ENCODE data around the gene GOSR2.
A peak's percentile ranks its signal among the peaks of the same experiment; 100 is the strongest.
"Not testable (repeated sequence)": the region's sequence is repeated elsewhere in the genome, so short reads cannot be mapped to it uniquely, and the experiment has no call there.

The GOSR2 gene

GRCh38 chr17:46964315-46965265, 41.6 kb downstream of the GOSR2 start:
- no peak for DNase-seq (ENCODE audit: low spot score)

- no peak for DNase-seq (ENCODE audit: low spot score)
Measured at GRCh38 chr17:46968224-46968834, 45.4 kb downstream of the GOSR2 start.

GRCh38 chr17:46968896-46969295, 45.9 kb downstream of the GOSR2 start:
- no peak for DNase-seq (ENCODE audit: low spot score)

- DNase-seq (ENCODE audit: low spot score): no peak
Measured at GRCh38 chr17:46971647-46972300, 48.8 kb downstream of the GOSR2 start.

- DNase-seq (ENCODE audit: low spot score): no peak
Measured at GRCh38 chr17:46972346-46972745, 49.4 kb downstream of the GOSR2 start.

- DNase-seq (ENCODE audit: low spot score): no peak
Measured at GRCh38 chr17:46974086-46974485, 51.1 kb downstream of the GOSR2 start.

GRCh38 chr17:46975287-46975686, 52.3 kb downstream of the GOSR2 start:
- DNase-seq (ENCODE audit: low spot score): no peak

- peak; percentile 43 for DNase-seq (ENCODE audit: low spot score)
Measured at GRCh38 chr17:46976626-46977270, 53.8 kb downstream of the GOSR2 start.

GRCh38 chr17:46977348-46977747, 54.4 kb downstream of the GOSR2 start:
- DNase-seq (ENCODE audit: low spot score): peak; percentile 58

- no peak for DNase-seq (ENCODE audit: low spot score)
Measured at GRCh38 chr17:46977750-46978488, 55.0 kb downstream of the GOSR2 start.

- no peak for DNase-seq (ENCODE audit: low spot score)
Measured at GRCh38 chr17:46978489-46979146, 55.7 kb downstream of the GOSR2 start.

- peak; percentile 15 for DNase-seq (ENCODE audit: low spot score)
Measured at GRCh38 chr17:46979147-46979863, 56.3 kb downstream of the GOSR2 start, which contains the start of gene RPRML. TSS of gene RPRML (minus strand) at chr17:46979253. CDS start at chr17:46979007, 246 bp downstream.

- no peak for DNase-seq (ENCODE audit: low spot score)
Measured at GRCh38 chr17:46982577-46982976, 59.6 kb downstream of the GOSR2 start.

- no peak for DNase-seq (ENCODE audit: low spot score)
Measured at GRCh38 chr17:46983782-46984181, 60.8 kb downstream of the GOSR2 start.

- DNase-seq (ENCODE audit: low spot score): no peak
Measured at GRCh38 chr17:46984341-46984740, 61.4 kb downstream of the GOSR2 start.

GRCh38 chr17:46984892-46985291, 61.9 kb downstream of the GOSR2 start:
- no peak for DNase-seq (ENCODE audit: low spot score)

- DNase-seq (ENCODE audit: low spot score): no peak
Measured at GRCh38 chr17:46986366-46986765, 63.4 kb downstream of the GOSR2 start.

GRCh38 chr17:46987927-46988326, 65.0 kb downstream of the GOSR2 start:
- DNase-seq (ENCODE audit: low spot score): not testable (repeated sequence)

- no peak for DNase-seq (ENCODE audit: low spot score)
Measured at GRCh38 chr17:46989637-46990431, 66.9 kb downstream of the GOSR2 start.
